GM12891 (cell line): ENCODE data around the gene ZNF749.

Experiments used
- POLR2A ChIP-seq: IDR thresholded peaks from 2 replicates; pipeline ENCODE4 v1.6.1; 2011; ENCODE audit warnings: low read depth, low read length, control low read depth
- POLR2AphosphoS5 ChIP-seq: IDR thresholded peaks from 2 replicates; pipeline ENCODE4 v1.6.1; 2011; ENCODE audit warnings: low read depth, low read length, control low read depth
- POU2F2 ChIP-seq: IDR thresholded peaks from 2 replicates; pipeline ENCODE4 v1.6.1; 2011; ENCODE audit warnings: low read depth, mild to moderate bottlenecking, control low read depth, low read length, moderate library complexity
- SPI1 ChIP-seq: IDR thresholded peaks from 2 replicates; pipeline ENCODE4 v1.6.1; 2011; ENCODE audit warnings: low read depth, low read length, control low read depth
- TAF1 ChIP-seq: IDR thresholded peaks from 2 replicates; pipeline ENCODE4 v1.6.1; 2011; ENCODE audit warnings: low read depth, low read length, control low read depth

DNA sequence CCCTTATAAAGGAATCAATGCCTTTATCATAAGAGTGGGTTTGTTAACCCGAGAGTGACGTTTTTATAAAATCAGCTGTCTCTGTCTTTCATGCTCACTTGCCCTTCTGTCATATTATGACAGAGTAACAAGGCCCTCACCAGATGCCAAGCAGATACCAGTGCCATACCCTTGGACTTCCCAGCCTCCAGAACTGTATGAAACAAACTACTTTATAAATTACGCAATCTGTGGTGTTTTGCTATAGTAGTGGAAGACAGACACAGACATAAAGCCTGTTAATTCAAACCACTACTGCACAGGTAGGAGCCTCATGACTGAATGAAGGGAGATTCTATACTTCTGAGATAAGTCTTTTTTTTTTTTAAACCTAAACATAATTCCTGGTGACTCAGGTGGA is 17.2 kb downstream of the ZNF749 start:
- TF ChIP-seq POLR2A: no peak
- TF ChIP-seq POLR2AphosphoS5: no peak
- TF ChIP-seq TAF1: no peak
- TF ChIP-seq POU2F2: no peak
- no peak for TF ChIP-seq SPI1
